Nephron (organoid): ENCODE data around the gene FLNA.
A peak's percentile ranks its signal among the peaks of the same experiment; 100 is the strongest.

Experiments used
- H3K27ac Mint-ChIP-seq, 3 experiments: 2 replicates each; pipeline ENCODE4 v1.8.0; 2020; ENCODE audit warnings: mixed read lengths in 3 of 3, mild to moderate bottlenecking in 2 of 3, moderate library complexity in 1 of 3
- H3K27me3 Mint-ChIP-seq: 2 replicates; pipeline ENCODE4 v1.8.0; 2021; ENCODE audit warnings: low read depth, mild to moderate bottlenecking, moderate library complexity, mixed read lengths
- H3K36me3 Mint-ChIP-seq: 2 replicates; pipeline ENCODE4 v1.8.0; 2020; ENCODE audit warnings: low read depth, mixed read lengths
- H3K4me1 Mint-ChIP-seq: 2 replicates; pipeline ENCODE4 v1.8.0; 2020; ENCODE audit warnings: mixed read lengths
- H3K4me3 Mint-ChIP-seq, 3 experiments: 2 replicates each; pipeline ENCODE4 v1.8.0; 2020; ENCODE audit warnings: mild to moderate bottlenecking in 3 of 3, mixed read lengths in 3 of 3, moderate library complexity in 2 of 3
- H3K9me3 Mint-ChIP-seq: 2 replicates; pipeline ENCODE4 v1.8.0; 2020; ENCODE audit warnings: mixed read lengths
- CTCF ChIP-seq, 3 experiments: fragments of 200-600 bp; sonication (generic); IDR thresholded peaks; one replicate each; pipeline ENCODE4 v1.5.0; 2021; ENCODE audit warnings: antibody characterized with exemption in 3 of 3; ENCODE audit not compliant: unreplicated experiment in 3 of 3

Gene FLNA

GRCh38 chrX:154374313-154375155 lies at the start of gene FLNA:
FLNA (minus strand) TSS chrX:154374634; CDS start chrX:154371245, 3,389 bp downstream.
- peak in 1 of 3 experiments; percentile 22 for TF ChIP-seq CTCF (IDR thresholded peaks at IDR 0.05; ENCODE audit: unreplicated experiment in 3 of 3)
- Mint-ChIP-seq H3K27ac (peak within 1 kb of the TSS; percentile 74 to 95 (median 90)), H3K9me3 (peaks cover 10% of the 10 kb centered on the region), H3K27me3 (no peaks in the 10 kb centered on the region), H3K36me3 (peaks cover 4% of the 10 kb centered on the region), H3K4me3 (peak within 1 kb of the TSS; percentile 80 to 92 (median 91)), H3K4me1 (peaks cover 5% of the 10 kb centered on the region)

GRCh38 chrX:154420402-154420756 lies 45.9 kb upstream of the FLNA start:
- Mint-ChIP-seq H3K4me3 (no peak overlapping the region), H3K4me1 (no peaks in the 10 kb centered on the region), H3K27me3 (no peaks in the 10 kb centered on the region), H3K36me3 (peaks cover 5% of the 10 kb centered on the region), H3K9me3 (peaks cover 7% of the 10 kb centered on the region), H3K27ac (peak overlapping the region in 1 of 3 experiments; percentile 44)
- TF ChIP-seq CTCF (IDR thresholded peaks at IDR 0.05; ENCODE audit: unreplicated experiment in 3 of 3) = no peak

- Mint-ChIP-seq H3K9me3 (peaks cover 10% of the 10 kb centered on the region), H3K4me3 (no peak overlapping the region), H3K36me3 (peaks cover 8% of the 10 kb centered on the region), H3K4me1 (no peaks in the 10 kb centered on the region), H3K27me3 (no peaks in the 10 kb centered on the region), H3K27ac (peak overlapping the region in 1 of 3 experiments; percentile 44)
- TF ChIP-seq CTCF (IDR thresholded peaks at IDR 0.05; ENCODE audit: unreplicated experiment in 3 of 3) = no peak
Observed at GRCh38 chrX:154419688-154420401, 45.4 kb upstream of the FLNA start.

- no peaks in the 10 kb centered on the region for H3K4me1 Mint-ChIP-seq
- H3K9me3 Mint-ChIP-seq = peaks cover 7% of the 10 kb centered on the region
- no peak for TF ChIP-seq CTCF (IDR thresholded peaks at IDR 0.05; ENCODE audit: unreplicated experiment in 3 of 3)
- H3K27me3 Mint-ChIP-seq = no peaks in the 10 kb centered on the region
- H3K36me3 Mint-ChIP-seq = peaks cover 8% of the 10 kb centered on the region
- no peak overlapping the region for H3K4me3 Mint-ChIP-seq
- no peak overlapping the region for H3K27ac Mint-ChIP-seq
Observed at GRCh38 chrX:154419189-154419588, 44.8 kb upstream of the FLNA start.

GRCh38 chrX:154417157-154417556 lies 42.7 kb upstream of the FLNA start:
- TF ChIP-seq CTCF (IDR thresholded peaks at IDR 0.05; ENCODE audit: unreplicated experiment in 3 of 3) = no peak
- H3K4me1 Mint-ChIP-seq = no peaks in the 10 kb centered on the region
- H3K27me3 Mint-ChIP-seq = no peaks in the 10 kb centered on the region
- H3K27ac Mint-ChIP-seq = no peak overlapping the region
- peaks cover 9% of the 10 kb centered on the region for H3K9me3 Mint-ChIP-seq
- H3K4me3 Mint-ChIP-seq = no peak overlapping the region
- H3K36me3 Mint-ChIP-seq = peaks cover 12% of the 10 kb centered on the region
